ENCODE data around the gene CACNA1I.

The CACNA1I gene

GRCh38 chr22:39530692-39531331 is 39.7 kb upstream of the CACNA1I start:
- H3K4me3 ChIP-seq (ENCODE audit: low read length): no peak overlapping the region
- no peak for DNase-seq (ENCODE audit: low read depth)

GRCh38 chr22:39532215-39533073 is 38.1 kb upstream of the CACNA1I start, which contains the start of gene RPS19BP1:
Gene RPS19BP1, minus strand, starts transcription at chr22:39532748. Its CDS starts 10 bp downstream, at chr22:39532738.
- H3K4me3 ChIP-seq (ENCODE audit: low read length): peak within 1 kb of the TSS; percentile 97
- TF ChIP-seq, protein P1, sequence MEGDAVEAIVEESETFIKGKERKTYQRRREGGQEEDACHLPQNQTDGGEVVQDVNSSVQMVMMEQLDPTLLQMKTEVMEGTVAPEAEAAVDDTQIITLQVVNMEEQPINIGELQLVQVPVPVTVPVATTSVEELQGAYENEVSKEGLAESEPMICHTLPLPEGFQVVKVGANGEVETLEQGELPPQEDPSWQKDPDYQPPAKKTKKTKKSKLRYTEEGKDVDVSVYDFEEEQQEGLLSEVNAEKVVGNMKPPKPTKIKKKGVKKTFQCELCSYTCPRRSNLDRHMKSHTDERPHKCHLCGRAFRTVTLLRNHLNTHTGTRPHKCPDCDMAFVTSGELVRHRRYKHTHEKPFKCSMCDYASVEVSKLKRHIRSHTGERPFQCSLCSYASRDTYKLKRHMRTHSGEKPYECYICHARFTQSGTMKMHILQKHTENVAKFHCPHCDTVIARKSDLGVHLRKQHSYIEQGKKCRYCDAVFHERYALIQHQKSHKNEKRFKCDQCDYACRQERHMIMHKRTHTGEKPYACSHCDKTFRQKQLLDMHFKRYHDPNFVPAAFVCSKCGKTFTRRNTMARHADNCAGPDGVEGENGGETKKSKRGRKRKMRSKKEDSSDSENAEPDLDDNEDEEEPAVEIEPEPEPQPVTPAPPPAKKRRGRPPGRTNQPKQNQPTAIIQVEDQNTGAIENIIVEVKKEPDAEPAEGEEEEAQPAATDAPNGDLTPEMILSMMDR (conservative IDR thresholded peaks at IDR 0.05; ENCODE audit: low read depth, low read length): no peak
- peak; percentile 99 for DNase-seq (ENCODE audit: low read depth)

More at GRCh38 chr22:39530692-39531331, 39.7 kb upstream of the CACNA1I start:
- TF ChIP-seq, protein P1 (conservative IDR thresholded peaks at IDR 0.05; ENCODE audit: low read depth, low read length): peak; percentile 34

- TF ChIP-seq, protein P1 (conservative IDR thresholded peaks at IDR 0.05; ENCODE audit: low read depth, low read length): no peak
- DNase-seq (ENCODE audit: low read depth): no peak
- H3K4me3 ChIP-seq (ENCODE audit: low read length): no peak overlapping the region
Observed at GRCh38 chr22:39534092-39534506, 36.5 kb upstream of the CACNA1I start.

- TF ChIP-seq, protein P1 (conservative IDR thresholded peaks at IDR 0.05; ENCODE audit: low read depth, low read length): peak; percentile 76
- H3K4me3 ChIP-seq (ENCODE audit: low read length): no peak overlapping the region
- DNase-seq (ENCODE audit: low read depth): no peak
Observed at GRCh38 chr22:39534591-39535356, 35.8 kb upstream of the CACNA1I start.

DNA sequence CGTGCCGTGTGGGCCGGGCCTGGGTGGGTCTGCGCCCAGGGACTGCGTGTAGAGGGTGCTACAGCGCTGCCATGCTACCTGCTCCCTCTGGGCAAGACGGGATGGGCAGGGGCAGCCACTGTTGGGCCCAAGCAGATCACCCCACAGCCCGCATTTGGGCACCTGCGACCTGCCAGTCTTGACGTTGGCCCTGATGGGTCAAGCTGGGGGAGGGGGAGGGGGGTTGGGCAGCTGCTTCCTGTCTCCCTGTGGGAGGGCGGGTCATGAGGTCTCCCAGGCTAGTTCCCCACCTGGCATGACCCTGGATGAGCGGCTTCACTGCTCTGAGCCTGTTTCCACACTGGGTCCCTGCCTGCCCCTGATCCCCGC is 35.2 kb upstream of the CACNA1I start:
- TF ChIP-seq, protein P1 (conservative IDR thresholded peaks at IDR 0.05; ENCODE audit: low read depth, low read length): no peak
- H3K4me3 ChIP-seq (ENCODE audit: low read length): no peak overlapping the region
- DNase-seq (ENCODE audit: low read depth): no peak

- TF ChIP-seq, protein P1 (conservative IDR thresholded peaks at IDR 0.05; ENCODE audit: low read depth, low read length): no peak
- no peak for DNase-seq (ENCODE audit: low read depth)
- H3K4me3 ChIP-seq (ENCODE audit: low read length): no peak overlapping the region
Observed at GRCh38 chr22:39535831-39536449, 34.6 kb upstream of the CACNA1I start.

All from retinal pigment epithelial cell (primary cell).